ENCODE results near the gene SLC13A2.

DNA sequence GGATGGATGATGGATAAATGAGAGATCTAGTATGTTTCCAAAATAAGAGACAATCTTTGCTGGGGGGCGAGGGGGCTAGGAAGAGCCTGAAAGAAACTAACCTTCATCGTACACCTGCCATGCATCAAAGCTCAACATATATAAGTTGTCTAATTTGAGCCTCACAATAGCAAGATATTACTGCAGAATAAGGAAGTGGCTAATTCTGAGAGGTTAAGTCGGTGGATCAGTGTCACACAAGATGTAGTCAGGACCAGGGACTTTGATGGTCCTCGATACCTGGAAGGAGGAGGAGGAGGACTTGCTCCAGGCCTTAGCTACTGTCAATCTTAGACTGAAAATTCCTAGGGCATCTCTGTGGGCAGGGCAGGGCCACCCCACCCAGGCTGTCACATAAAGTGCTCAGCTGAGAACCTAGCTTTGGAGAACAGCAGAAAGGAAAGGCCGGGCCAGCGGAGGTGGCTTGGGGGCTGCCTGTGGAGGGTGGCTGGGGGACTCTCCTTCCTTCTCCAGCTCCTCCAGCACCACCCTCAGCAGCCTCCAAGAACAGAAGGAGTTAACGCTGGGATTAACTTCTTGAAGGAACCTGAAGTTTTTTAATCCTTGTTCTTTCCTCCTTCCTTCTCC, 460 bp upstream of the SLC13A2 start:
- TF ChIP-seq EZH2 (IDR thresholded peaks at IDR 0.05; ENCODE audit: borderline replicate concordance, low read length), result no peak
- TF ChIP-seq, protein P1, sequence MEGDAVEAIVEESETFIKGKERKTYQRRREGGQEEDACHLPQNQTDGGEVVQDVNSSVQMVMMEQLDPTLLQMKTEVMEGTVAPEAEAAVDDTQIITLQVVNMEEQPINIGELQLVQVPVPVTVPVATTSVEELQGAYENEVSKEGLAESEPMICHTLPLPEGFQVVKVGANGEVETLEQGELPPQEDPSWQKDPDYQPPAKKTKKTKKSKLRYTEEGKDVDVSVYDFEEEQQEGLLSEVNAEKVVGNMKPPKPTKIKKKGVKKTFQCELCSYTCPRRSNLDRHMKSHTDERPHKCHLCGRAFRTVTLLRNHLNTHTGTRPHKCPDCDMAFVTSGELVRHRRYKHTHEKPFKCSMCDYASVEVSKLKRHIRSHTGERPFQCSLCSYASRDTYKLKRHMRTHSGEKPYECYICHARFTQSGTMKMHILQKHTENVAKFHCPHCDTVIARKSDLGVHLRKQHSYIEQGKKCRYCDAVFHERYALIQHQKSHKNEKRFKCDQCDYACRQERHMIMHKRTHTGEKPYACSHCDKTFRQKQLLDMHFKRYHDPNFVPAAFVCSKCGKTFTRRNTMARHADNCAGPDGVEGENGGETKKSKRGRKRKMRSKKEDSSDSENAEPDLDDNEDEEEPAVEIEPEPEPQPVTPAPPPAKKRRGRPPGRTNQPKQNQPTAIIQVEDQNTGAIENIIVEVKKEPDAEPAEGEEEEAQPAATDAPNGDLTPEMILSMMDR (conservative IDR thresholded peaks at IDR 0.05 in 1 of 2, IDR thresholded peaks at IDR 0.05 in 1 of 2; ENCODE audit: extremely low read depth in 1 of 2, insufficient read depth in 1 of 2, low read depth in 1 of 2, low read length in 2 of 2), result no peak
